AG04449 (cell line): ENCODE data around the gene NDST3.

ENCODE experiments used
- CTCF ChIA-PET: fragments of 350-600 bp; formaldehyde crosslinking; extraction: SDS; loops from one replicate; lab custom pipeline; 2021; ENCODE audit warnings: antibody characterized with exemption; lab: Yijun Ruan, JAX
- POLR2A ChIA-PET: fragments of 400-600, 350-600 bp; formaldehyde crosslinking; extraction: SDS; loops from one replicate; lab custom pipeline; 2020; ENCODE audit warnings: antibody characterized with exemption, inconsistent platforms; lab: Yijun Ruan, JAX
- DNase-seq: peaks from one replicate; pipeline ENCODE4 v3.0.0-alpha.2; 2010; ENCODE audit warnings: low read depth, low spot score
- H3K4me3 ChIP-seq: 2 replicates; pipeline ENCODE4 v1.5.1; 2011; ENCODE audit warnings: low read depth, mild to moderate bottlenecking, control low read depth, low read length
- TF ChIP-seq, protein P1 (sequence below): IDR thresholded peaks from one replicate; pipeline ENCODE4 v1.5.1; 2011; ENCODE audit warnings: mild to moderate bottlenecking, moderate library complexity, low read length, control low read depth, inconsistent platforms; ENCODE audit not compliant: insufficient read depth; ENCODE audit errors: missing control alignments

NDST3 gene

GRCh38 chr4:118173956-118174725 lies 139.9 kb downstream of the NDST3 start:
- H3K4me3 ChIP-seq: no peak overlapping the region
- ChIA-PET CTCF (interaction anchor here (1.1 kb wide), 1 partner anchor 48 kb away, joined by 3 read pairs; no protein-coding TSS in a partner anchor), POLR2A (no interaction called here)
- TF ChIP-seq, protein P1, sequence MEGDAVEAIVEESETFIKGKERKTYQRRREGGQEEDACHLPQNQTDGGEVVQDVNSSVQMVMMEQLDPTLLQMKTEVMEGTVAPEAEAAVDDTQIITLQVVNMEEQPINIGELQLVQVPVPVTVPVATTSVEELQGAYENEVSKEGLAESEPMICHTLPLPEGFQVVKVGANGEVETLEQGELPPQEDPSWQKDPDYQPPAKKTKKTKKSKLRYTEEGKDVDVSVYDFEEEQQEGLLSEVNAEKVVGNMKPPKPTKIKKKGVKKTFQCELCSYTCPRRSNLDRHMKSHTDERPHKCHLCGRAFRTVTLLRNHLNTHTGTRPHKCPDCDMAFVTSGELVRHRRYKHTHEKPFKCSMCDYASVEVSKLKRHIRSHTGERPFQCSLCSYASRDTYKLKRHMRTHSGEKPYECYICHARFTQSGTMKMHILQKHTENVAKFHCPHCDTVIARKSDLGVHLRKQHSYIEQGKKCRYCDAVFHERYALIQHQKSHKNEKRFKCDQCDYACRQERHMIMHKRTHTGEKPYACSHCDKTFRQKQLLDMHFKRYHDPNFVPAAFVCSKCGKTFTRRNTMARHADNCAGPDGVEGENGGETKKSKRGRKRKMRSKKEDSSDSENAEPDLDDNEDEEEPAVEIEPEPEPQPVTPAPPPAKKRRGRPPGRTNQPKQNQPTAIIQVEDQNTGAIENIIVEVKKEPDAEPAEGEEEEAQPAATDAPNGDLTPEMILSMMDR: no peak
- DNase-seq: peak; percentile 77

DNA sequence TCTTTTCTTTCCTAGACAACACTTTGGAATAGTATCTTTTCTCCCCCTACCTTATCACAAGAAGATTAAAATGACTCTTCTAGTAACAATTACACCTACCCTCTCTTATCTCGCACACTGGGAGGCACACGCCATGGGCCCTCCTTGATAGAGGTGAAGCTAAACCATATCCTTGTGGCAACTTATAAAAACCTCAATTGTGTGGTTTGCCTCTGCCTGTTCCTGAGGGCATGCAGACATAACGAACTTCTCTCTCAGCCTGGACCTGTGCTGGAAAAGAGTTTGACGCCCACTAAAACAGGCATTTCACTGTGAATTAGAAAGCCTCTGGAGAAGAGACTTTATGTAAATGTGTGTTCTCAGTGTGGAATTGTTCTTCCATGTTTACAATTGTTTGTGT lies 141.2 kb downstream of the NDST3 start:
- TF ChIP-seq, protein P1: no peak
- DNase-seq: no peak
- H3K4me3 ChIP-seq: no peak overlapping the region
- ChIA-PET POLR2A (no interaction called here), CTCF (interaction anchor here (0.6 kb wide), 1 partner anchor 26 kb away, joined by 3 read pairs; no protein-coding TSS in a partner anchor)

- H3K4me3 ChIP-seq: no peak overlapping the region
- DNase-seq: no peak
- CTCF ChIA-PET: no interaction called here
- POLR2A ChIA-PET: no interaction called here
- TF ChIP-seq, protein P1: no peak
Measured at GRCh38 chr4:118177126-118177525, 142.8 kb downstream of the NDST3 start.

DNA sequence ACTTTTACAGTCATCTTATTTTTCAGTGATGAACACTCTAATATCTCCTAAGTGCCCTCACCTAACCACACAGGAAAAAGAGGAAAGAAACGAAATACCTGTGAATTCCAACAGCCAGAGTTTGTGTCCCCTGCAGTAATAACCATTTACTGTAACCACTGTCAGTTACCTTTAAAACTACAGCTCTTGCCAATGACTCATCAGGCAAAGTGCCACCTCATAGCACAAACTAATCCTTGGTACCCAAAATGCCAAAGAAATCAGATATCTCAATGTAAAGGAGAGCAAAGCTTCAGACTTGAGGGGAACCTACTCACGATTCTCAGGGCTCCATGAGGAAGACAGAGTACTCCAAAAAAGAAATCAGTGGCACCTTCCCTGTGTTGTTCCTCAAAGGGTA lies 146.5 kb downstream of the NDST3 start:
- DNase-seq: no peak
- CTCF ChIA-PET: interaction anchor here (0.9 kb wide), 1 partner anchor 44 kb away, joined by 3 read pairs; no protein-coding TSS in a partner anchor
- H3K4me3 ChIP-seq: no peak overlapping the region
- TF ChIP-seq, protein P1: no peak
- POLR2A ChIA-PET: no interaction called here

DNA sequence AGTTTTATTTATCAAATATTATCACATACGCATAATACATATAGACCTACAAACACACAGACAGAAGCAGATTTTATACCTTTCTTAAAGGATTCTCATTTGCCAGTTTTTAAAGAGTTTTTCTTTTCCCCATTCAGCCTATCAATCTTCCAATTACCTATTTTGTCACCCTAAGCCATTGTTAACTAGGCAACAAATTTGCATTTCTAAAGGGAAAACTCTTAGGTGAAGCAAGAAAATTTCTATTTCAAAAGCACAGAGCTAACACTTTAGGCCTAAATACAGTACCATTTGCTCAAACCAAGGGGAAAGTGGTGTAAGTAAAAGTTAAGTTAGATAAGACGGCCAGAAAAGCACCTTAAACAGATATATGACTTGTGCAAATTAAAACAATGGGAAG lies 156.6 kb downstream of the NDST3 start:
- TF ChIP-seq, protein P1: no peak
- no peak overlapping the region for H3K4me3 ChIP-seq
- CTCF ChIA-PET: interaction anchor here (1.1 to 1.5 kb wide), 2 partner anchors 9 to 33 kb away, joined by 3 to 7 read pairs; no protein-coding TSS in a partner anchor
- POLR2A ChIA-PET: no interaction called here
- DNase-seq: no peak

DNA sequence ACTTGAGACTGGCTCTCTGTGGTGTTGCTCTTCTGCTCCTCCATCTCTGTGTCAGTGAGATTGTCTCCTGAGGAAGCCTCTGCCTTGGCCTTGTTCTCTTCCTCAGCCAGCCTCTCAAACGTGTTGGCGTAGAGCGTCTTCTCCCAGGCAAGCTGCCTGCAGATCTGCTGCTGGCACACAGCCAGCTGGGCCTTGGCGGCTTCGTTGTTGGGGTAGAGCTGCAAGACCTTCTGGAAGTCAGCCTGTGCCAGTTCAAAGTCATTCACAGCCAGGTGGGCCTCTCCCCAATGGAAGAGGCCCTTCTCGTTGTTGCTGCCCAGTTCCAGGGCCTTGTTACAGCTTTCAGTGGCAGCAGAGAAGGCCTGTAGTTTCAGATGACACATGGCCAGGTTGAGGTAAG lies 159.1 kb downstream of the NDST3 start:
- TF ChIP-seq, protein P1: no peak
- no peak overlapping the region for H3K4me3 ChIP-seq
- CTCF ChIA-PET: no interaction called here
- POLR2A ChIA-PET: no interaction called here
- DNase-seq: no peak
